Osteoblast (primary cell): ENCODE measurements around the gene ALOX5AP. TPM values are rescaled to one million over a fixed set of nuclear protein-coding genes. Genes with fewer than 3 reads are reported as not detected.
A peak's percentile ranks its signal among the peaks of the same experiment; 100 is the strongest.

Source experiments
- DNase-seq: peaks from one replicate; pipeline ENCODE4 v3.0.0; 2011; ENCODE audit warnings: low spot score, mixed read lengths; ENCODE audit not compliant: insufficient read length; ENCODE audit errors: missing footprints
- H2AFZ ChIP-seq: 2 replicates; pipeline ENCODE4 v1.6.0; 2011; ENCODE audit warnings: mild to moderate bottlenecking, low read length
- H3K27ac ChIP-seq: 2 replicates; pipeline ENCODE4 v1.5.1; 2011; ENCODE audit warnings: mild to moderate bottlenecking, low read depth, low read length, moderate library complexity
- H3K27me3 ChIP-seq: 2 replicates; pipeline ENCODE4 v1.6.0; 2012; ENCODE audit warnings: mild to moderate bottlenecking, control low read depth, inconsistent platforms, low read length, moderate library complexity; ENCODE audit not compliant: insufficient read depth
- H3K36me3 ChIP-seq: 2 replicates; pipeline ENCODE4 v1.5.1; 2011; ENCODE audit warnings: mild to moderate bottlenecking, low read length, control low read depth, moderate library complexity; ENCODE audit not compliant: insufficient read depth
- H3K4me1 ChIP-seq: 2 replicates; pipeline ENCODE4 v1.5.1; 2011; ENCODE audit warnings: mild to moderate bottlenecking, low read length, control low read depth, moderate library complexity; ENCODE audit not compliant: insufficient read depth
- H3K4me2 ChIP-seq: 2 replicates; pipeline ENCODE4 v1.6.0; 2011; ENCODE audit warnings: mild to moderate bottlenecking, low read length; ENCODE audit not compliant: insufficient read depth
- H3K4me3 ChIP-seq: fragments of 200-600 bp; sonication (generic); 3 replicates; pipeline ENCODE4 v1.5.1; 2012; ENCODE audit warnings: mild to moderate bottlenecking, low read length, inconsistent platforms; ENCODE audit not compliant: insufficient read depth
- H3K79me2 ChIP-seq: 2 replicates; pipeline ENCODE4 v1.6.0; 2012; ENCODE audit warnings: mild to moderate bottlenecking, low read length, control low read depth, inconsistent platforms; ENCODE audit not compliant: insufficient read depth
- H3K9me3 ChIP-seq: 2 replicates; pipeline ENCODE4 v1.5.1; 2011; ENCODE audit warnings: low read depth, low read length, control low read depth
- H4K20me1 ChIP-seq: 2 replicates; pipeline ENCODE4 v1.6.0; 2012; ENCODE audit warnings: mild to moderate bottlenecking, low read length, control low read depth; ENCODE audit not compliant: insufficient read depth
- total RNA-seq: library from RNA; depleted of rRNA; stranded (reverse); fragments of >200 nt; gene quantifications from 2 replicates; pipeline ENCODE4 v1.2.3, GENCODE V29; 2012
- TF ChIP-seq, protein P1 (sequence below): IDR thresholded peaks from 2 replicates; pipeline ENCODE4 v1.5.1; 2011; ENCODE audit warnings: mild to moderate bottlenecking, low read depth, low read length, moderate library complexity; ENCODE audit errors: extremely low read depth

The ALOX5AP gene
- total RNA-seq, 1 donor: not detected

DNA sequence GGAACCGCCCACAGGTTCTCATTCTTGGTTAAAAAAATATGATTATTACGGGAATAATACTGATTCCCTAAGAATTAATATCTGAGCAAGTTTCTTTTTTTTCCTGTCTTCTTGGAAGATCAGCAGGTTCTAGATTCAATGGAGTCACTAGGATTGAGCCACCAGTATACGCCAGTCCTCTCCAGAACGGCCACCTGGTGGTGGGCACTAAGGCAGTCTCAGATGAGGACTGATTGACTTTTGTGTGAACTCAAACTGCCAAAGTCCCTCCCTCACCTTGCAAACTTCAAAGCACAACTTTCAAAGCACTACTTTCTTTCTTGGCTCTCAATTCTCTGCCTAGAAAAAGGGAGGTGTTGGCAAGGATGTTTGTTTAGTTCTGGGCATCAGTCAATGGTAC is 33.3 kb upstream of the ALOX5AP start:
- no peak overlapping the region for H2AFZ ChIP-seq
- TF ChIP-seq, protein P1, sequence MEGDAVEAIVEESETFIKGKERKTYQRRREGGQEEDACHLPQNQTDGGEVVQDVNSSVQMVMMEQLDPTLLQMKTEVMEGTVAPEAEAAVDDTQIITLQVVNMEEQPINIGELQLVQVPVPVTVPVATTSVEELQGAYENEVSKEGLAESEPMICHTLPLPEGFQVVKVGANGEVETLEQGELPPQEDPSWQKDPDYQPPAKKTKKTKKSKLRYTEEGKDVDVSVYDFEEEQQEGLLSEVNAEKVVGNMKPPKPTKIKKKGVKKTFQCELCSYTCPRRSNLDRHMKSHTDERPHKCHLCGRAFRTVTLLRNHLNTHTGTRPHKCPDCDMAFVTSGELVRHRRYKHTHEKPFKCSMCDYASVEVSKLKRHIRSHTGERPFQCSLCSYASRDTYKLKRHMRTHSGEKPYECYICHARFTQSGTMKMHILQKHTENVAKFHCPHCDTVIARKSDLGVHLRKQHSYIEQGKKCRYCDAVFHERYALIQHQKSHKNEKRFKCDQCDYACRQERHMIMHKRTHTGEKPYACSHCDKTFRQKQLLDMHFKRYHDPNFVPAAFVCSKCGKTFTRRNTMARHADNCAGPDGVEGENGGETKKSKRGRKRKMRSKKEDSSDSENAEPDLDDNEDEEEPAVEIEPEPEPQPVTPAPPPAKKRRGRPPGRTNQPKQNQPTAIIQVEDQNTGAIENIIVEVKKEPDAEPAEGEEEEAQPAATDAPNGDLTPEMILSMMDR: peak; percentile 6
- H3K36me3 ChIP-seq: no peaks in the 10 kb centered on the region
- no peaks in the 10 kb centered on the region for H3K79me2 ChIP-seq
- H3K27me3 ChIP-seq: peaks cover 6% of the 10 kb centered on the region
- H3K4me1 ChIP-seq: peaks cover 15% of the 10 kb centered on the region
- H3K27ac ChIP-seq: no peak overlapping the region
- no peaks in the 10 kb centered on the region for H3K9me3 ChIP-seq
- H3K4me3 ChIP-seq: no peak overlapping the region
- peak; percentile 25 for DNase-seq
- H4K20me1 ChIP-seq: no peaks in the 10 kb centered on the region
- H3K4me2 ChIP-seq: no peak overlapping the region

DNA sequence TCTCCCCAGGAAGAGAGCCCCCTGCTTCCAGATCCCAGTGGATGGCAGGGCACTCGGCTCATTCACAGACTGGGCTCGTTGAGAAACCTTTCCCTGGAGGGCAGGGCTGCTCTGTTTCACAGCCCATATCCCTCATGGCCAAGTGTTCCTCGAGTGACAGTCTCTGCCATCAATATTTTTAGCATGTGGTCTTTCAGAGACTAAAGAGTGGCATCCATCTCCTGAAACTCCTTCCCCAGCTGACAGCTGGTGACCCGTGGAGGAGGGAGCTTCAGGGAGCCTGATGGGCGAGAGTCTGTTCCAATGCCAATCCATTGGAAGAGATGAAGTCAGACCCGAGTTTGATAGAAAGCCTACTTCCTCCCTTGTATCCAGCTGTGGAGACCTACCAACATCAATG is 30.7 kb upstream of the ALOX5AP start:
- Histone ChIP-seq H3K4me3 (no peak overlapping the region), H3K36me3 (no peaks in the 10 kb centered on the region), H3K27ac (no peak overlapping the region), H3K79me2 (no peaks in the 10 kb centered on the region), H3K4me2 (no peak overlapping the region), H3K27me3 (peaks cover 6% of the 10 kb centered on the region), H3K9me3 (no peaks in the 10 kb centered on the region), H2AFZ (no peak overlapping the region), H4K20me1 (no peaks in the 10 kb centered on the region), H3K4me1 (peaks cover 9% of the 10 kb centered on the region)
- TF ChIP-seq, protein P1: no peak
- no peak for DNase-seq

- Histone ChIP-seq H3K36me3 (no peaks in the 10 kb centered on the region), H2AFZ (no peak overlapping the region), H4K20me1 (no peaks in the 10 kb centered on the region), H3K4me3 (no peak overlapping the region), H3K27me3 (peaks cover 6% of the 10 kb centered on the region), H3K27ac (no peak overlapping the region), H3K79me2 (no peaks in the 10 kb centered on the region), H3K9me3 (no peaks in the 10 kb centered on the region), H3K4me1 (peaks cover 9% of the 10 kb centered on the region), H3K4me2 (no peak overlapping the region)
- TF ChIP-seq, protein P1: no peak
- DNase-seq: peak; percentile 35
Observed at GRCh38 chr13:30705680-30706079, 29.7 kb upstream of the ALOX5AP start.

DNA sequence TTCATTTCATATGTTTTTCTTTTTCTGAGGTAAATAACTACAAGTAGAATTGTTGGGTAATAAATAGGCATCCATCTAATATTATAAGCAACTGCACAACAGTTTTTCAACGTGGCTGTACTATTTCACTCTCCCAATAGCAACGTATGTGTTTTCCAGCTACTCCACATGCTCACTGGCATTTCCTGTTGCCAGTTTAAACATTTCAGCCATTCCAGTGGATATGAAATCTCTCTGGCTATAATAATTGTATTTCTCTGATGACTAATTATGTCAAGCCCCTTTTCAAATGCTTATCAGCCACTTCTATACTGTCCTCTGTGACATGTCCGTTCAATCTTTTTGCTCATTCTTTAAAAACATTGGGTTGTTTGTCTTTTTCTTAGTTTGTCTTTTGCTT is 26.8 kb upstream of the ALOX5AP start:
- Histone ChIP-seq H3K4me1 (peaks cover 14% of the 10 kb centered on the region), H3K79me2 (no peaks in the 10 kb centered on the region), H3K27ac (peak overlapping the region; percentile 9), H2AFZ (no peak overlapping the region), H3K4me3 (no peak overlapping the region), H3K9me3 (no peaks in the 10 kb centered on the region), H4K20me1 (no peaks in the 10 kb centered on the region), H3K4me2 (peak overlapping the region; percentile 24), H3K27me3 (peaks cover 4% of the 10 kb centered on the region), H3K36me3 (no peaks in the 10 kb centered on the region)
- TF ChIP-seq, protein P1: no peak
- peak; percentile 46 for DNase-seq
